Fibroblast of skin of left biceps (primary cell): ENCODE data around the gene MYF6.
A peak's percentile ranks its signal among the peaks of the same experiment; 100 is the strongest.
"Not testable (repeated sequence)": the region's sequence is repeated elsewhere in the genome, so short reads cannot be mapped to it uniquely, and the experiment has no call there.

Experiments
- DNase-seq, 2 experiments: peaks; one replicate each; pipeline ENCODE4 v3.0.0-alpha.2; 2013; ENCODE audit warnings: low read depth in 2 of 2

Gene MYF6

DNA sequence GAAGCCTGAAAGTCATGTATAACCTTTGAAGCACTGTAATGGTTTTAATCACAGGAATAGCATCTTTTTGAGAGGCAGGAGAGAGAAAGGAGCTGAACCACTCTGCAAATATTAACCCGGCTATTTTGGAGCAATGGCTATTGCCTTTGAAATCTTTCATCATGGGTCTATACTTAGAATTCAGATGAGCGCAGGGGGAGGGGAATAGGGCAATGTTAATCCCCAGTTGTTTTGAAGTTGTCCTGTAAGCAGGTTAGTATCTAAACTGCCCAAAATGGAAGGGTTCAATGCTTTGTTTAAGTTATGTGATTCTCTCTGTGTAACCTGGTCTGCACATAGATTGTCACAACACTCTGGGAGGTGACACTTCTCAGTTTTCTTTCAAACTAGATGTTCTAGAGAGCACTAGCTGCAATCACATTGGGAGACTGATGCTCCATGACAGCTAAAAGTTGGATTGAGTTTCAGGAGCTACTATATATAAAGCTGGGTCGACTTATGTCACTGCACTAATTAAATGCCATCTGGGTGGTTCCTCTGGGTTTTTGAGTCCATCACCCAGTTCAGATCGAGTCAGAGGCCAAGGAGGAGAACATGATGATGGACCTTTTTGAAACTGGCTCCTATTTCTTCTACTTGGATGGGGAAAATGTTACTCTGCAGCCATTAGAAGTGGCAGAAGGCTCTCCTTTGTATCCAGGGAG lies at the start of gene MYF6:
Gene MYF6, plus strand, starts transcription at position 509 of the 704 bp plus-strand sequence. Its CDS starts 86 bp downstream, at position 595.
- DNase-seq, result no peak

DNA sequence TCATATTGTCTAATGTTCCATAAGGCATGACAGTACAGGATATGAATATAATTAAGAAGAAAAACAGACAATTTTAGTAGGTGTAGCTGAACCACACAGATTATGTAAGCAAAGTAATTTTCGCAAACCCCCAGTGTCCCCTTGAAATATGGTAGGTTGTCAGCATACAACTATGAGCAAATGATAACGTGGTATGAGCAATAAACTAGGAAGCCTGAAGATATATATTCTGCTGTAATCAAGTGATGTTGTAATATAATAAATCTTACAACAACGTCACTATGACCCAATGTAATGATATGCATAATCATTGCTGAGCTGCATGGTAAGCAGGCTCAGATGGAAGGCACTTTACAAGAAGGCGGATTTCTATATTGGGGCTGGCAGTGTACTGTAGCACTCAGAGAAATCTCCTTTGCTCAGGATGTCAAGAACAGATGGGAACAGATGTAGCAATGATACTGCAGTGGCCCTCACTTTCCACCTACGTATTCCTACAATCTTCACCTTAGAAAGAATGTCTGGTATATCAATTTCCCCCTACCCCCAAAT lies 47.8 kb upstream of the MYF6 start:
- DNase-seq, result no peak

DNA sequence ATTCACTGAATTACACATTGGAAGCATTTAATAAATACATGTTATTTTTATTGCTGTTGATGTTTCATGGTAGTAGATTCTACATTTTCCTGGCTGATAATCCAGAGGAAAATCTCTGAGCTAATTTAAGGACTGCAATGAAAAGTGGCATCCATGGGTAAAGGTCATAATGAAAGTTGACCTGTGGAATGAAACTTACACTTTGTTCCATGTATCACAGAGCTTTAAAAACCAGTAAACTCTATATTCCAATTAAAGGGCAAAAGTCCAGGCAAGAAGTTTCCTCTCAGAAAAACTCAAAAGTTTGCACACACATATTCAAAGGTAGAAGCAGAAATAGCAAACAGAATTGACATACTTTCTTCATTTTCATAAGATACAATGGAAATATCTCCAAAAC lies 44.8 kb upstream of the MYF6 start:
- no peak for DNase-seq

DNA sequence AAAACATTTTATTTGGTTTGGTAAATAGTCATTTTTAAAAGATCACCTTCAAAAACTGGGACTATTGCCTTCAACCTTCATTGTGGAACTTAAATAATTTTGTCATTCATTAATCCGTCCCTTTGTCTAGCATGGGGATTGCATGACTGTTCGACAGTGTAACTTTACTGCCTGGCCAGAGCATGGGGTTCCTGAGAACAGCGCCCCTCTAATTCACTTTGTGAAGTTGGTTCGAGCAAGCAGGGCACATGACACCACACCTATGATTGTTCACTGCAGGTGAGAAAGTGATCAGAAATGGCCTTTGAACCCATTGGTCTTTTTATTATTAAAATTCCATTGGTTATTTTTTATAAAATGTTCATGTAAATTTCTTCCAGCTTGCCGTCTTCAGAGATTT lies 37.2 kb upstream of the MYF6 start:
- DNase-seq, result no peak

DNA sequence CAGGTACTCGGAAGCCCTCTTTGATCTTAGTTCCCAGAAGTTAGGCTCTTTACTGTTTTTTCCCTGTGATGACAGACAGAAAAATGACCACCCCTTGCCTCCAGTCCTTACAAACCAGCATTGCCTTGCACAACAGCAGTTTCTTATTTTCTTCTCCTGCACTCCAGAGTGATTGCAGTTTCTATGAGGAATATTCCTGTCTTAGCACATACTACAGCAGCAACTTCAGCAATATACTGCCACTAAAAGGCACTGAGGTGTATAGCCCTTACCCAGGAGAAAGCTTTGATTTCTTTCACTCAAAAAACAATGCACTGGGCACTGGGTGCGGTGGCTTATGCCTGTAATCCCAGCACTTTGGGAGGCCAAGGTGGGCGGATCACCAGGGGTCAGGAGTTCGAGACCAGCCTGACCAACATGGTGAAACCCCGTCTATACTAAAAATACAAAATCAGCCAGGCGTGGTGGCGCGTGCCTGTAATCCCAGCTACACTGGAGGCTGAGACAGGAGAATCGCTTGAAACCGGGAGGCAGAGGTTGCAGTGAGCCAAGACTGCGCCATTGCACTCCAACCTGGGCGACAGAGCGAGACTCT lies 31.3 kb upstream of the MYF6 start:
- not testable (repeated sequence) for DNase-seq

DNA sequence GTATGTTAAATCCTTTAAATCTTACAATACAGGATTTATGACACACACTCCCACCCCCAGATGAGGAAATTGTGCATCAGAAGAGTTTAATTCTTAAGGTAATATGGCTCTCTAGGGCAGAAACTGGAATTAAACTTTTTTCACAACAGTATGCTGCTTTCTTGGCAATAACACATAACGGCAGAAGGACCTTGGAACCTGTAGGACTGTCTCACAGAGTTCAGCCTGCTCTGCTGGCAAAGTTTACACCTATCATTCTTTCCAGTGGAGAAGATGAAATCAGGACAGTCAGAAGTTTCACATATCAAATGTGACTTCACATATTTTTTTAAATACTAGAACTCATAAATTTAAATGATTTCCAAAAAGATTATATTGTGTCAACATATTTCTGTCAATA lies 30.6 kb upstream of the MYF6 start:
- no peak for DNase-seq

DNA sequence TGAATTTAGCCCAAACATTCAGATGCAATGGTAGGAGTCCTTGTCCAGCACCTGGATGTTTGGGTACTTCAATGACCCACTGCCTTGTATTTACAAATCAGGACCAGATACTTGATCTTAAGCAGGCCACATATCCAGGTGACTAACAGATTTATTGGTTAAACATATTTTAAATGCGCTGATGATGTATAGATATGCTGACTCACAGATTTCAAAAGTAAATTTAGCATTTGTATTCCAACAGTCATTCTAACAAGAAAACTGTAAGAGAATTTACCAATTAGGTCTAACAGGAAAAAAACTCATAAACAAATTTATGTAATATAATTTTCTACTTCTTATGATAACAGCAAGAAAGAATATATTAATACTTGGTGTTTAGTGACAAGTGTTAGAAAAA lies 29.4 kb upstream of the MYF6 start:
- DNase-seq, result no peak

DNA sequence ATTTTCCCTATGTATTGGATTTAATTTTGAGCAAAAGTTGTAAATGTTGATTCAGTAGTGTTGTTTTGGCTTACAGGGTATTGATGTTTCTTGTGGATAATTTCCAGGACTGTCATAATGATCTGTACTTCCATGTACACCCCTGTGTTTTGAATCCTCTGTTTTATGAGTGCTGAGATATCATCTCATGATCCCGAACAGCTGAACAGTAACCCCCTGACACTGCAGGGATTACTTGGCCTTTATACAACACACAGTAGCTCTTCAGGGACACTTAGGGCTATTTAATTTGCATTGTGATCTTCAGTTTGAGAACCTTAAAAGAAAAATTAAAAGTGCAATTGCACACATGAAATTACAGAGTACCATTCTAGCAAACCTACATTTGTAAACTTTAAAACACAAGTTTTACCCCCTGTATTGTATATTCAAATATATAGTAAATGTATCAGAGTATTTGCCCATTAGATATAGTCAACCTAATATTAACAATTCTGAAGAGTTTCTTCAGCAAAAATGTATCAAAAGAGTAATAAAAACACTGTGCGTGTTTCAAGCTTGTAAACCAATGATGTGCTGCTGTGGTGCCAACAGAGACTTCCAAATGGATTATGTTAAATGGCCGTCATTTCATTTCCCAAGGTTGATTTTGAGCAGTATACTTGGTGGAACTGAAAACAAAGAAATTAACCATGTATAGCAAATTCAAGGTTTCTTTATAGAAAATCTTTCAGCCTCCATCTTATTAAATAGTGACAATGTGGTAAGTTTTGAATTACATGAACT lies 27.9 kb upstream of the MYF6 start:
- DNase-seq, result no peak

DNA sequence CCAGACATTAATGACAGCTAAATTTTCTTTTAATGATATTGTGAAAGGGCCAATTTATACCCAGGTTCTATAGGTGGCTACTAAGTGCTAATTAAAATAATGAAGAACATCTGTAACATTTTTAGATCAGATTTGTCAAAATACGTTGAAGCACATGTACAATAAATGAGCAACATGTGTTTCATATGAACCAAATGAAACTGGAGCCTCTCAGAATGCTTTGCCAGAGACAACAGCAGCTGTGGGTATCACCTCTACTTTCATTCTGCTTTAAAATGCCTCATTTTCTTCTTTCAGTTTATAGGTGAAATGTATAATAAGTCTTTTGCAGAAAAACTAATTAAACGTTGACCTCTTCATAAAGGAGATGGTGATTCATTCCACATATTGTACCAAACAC lies 26.1 kb upstream of the MYF6 start:
- no peak for DNase-seq

DNA sequence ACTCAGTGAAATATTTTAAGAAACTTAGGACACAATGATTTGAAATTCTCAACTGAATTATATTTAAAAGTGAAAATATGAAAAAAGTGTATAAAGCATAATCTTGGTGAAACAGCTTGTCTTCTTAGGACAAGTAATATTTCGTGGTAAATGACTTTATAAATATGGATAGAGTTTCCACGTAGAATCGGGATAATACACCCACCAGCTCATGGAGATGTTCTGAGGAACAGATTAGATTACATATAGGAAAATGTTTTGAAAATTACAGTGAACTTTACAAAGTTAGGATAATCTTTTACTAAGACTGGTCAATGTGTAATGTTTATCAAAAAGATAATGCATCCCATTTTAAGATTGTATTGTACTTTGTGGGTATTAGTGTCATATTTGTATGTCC lies 25.6 kb upstream of the MYF6 start:
- no peak for DNase-seq

DNA sequence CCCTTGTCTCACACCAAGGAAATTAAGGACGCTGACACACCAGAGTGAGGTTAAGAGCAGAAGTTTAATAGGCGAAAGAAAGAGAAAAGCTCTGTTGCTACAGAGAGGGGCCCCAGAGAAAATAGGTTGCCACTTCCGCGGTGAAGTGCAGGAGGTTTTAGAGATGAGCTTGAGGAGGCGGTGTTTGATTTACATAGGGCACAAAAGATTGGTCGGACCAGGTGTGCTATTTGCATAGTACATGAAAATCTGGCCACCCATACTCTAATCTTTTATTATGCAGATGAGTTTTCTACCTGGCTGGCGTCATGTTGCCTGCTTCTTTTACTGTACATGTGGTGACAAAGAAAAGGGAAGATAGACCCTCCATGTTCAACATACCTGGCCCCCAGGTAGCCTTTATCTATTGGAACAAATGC lies 23.3 kb upstream of the MYF6 start:
- DNase-seq, result no peak

DNA sequence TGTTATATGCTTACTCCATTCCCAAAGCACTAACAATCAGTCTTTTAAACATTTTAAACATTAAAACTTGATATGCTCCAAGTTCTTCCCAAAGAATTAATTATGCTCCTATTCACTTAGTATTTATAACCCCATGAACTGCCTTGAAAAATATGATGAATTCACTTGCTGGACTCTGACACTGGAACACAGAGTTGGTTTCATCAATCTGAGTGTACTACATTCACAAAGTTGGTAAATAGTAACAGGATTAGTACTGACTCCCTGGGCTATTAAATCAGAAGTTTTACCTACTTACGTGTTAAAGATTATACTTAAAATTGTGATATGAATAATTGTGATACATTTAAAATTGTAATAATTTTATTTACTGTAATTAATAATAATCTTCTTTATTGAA lies 17.3 kb upstream of the MYF6 start:
- no peak for DNase-seq

DNA sequence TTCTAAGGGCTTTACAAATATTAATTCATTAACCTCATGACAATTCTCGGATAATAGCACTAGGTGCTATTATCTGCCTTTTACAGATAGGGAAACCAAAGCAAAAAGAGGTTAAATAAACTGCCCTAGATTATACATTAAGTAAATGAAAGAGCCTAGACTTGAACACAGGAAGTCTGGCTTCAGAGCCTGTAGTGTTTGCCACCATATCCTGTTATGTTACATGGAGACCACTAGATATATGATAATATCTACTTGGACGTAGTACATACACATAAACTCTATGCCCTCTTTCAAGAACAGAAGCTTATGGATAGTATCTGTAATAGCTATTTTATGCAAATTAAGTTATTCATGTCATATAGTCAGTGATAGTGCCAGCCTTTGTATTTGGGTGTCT lies 16.9 kb upstream of the MYF6 start:
- DNase-seq, result no peak

DNA sequence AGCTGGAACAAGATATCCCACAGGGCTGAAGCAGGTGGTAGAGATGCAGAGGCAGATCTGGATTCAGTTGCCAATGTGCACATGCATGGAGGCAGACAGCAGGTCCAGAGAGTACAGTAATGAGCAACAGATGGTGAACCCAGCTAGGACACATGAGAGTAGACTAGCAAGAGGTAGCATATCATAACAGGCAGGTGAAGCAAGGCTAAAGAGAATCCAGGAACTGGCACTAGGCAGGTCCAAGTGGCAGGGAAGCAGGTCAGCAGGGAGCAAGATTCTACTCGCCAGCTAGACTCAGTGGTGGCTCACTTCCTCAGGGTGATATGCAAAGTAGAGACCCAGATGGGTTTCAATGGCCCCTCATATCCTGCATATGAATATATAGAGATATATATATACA lies 15.3 kb upstream of the MYF6 start:
- no peak for DNase-seq

DNA sequence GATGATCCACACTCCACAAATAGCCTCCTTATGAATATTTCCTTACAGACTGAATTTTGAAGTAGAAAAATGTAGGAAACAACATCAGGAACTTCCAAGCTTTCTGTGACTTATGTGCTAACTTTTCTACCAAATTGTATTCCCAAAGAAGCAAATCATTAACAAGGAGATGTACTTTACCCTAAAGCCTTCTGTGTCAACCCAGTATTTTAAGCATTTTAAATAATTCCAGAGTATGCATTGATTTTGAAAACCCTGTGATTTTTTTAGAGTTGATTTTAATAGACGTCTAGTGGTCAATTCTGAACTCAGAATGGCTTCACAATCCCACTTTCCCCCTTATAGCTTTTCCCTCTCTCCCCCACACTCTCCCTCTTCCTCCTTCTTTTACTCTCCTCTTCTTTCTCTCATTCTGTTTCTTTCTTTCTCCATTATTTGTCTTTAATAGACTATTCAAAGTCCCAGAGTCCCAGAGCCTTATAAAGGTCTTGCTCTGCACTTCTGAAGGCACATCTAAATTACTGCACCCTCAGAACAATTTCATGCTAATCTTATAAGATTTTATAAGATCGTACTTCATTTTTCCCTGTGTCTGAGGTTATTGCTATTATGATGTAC lies 10.1 kb upstream of the MYF6 start:
- no peak for DNase-seq

DNA sequence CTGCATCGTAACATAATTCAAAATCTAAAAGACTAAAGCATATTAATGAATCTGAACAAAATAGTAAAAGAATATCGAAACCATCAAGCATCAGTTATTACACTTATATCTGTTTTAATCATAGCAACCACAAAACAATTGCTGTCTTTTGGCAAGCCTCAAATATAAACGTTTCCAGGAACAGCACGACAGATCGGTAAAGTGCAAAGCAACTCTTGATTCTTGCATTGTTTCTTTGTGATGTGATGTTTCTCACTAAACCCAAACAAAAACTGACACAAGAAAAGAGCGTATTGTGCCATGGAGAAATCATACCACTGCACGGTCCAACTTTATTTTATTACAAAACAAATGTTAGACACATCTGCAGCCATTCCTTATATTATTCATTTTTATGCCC lies 9.2 kb upstream of the MYF6 start:
- no peak for DNase-seq

DNA sequence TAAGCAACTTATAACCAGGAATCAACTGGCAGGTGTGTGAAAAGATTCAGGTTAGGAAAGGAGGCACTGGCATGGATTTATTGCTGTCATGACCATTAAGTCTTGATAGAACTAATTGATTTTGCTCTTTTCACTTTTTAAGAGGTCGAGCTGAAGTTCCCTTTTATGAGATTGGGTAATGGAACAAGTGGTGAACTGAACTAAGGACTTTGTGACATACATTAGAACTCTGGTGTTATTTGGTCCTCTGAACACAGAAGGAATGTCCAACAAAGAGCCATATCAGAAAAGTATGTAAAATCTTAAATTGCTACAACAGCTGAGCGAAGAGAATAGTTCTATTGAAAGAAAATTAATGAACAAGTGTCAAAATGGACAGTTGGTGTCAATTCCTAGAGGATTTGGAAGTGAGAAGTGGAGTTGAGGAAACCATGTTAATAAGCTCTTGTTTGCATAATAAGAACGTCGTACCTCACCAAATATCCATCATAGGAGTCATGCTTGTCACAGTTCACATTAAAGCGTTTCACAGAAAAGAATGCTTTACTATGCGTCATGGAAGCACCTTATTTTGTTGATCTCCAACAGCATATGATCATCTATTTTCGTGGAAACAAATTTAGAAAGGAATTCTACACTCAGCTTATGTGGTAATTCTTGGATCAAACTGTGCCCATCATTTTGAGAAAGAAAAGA lies 8.4 kb upstream of the MYF6 start:
- no peak for DNase-seq

DNA sequence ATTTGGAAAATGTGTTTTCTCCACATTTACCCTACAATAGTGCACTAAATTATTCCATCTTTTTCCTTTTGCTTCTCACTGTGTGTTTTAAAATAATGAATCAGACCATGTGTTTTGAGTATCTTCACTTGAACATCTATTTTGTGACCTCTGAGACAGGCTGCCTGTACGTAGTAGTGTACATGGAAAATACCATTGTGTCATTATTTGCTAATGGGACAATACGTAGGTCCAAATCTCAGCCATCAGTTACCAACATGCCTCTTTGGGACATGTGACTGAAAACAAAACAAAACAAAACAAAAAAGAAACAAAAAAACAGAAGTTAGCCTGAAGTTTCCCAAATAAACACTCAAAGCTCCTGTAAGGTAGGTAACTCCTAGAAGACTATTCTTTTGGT lies 7.1 kb upstream of the MYF6 start:
- no peak for DNase-seq

DNA sequence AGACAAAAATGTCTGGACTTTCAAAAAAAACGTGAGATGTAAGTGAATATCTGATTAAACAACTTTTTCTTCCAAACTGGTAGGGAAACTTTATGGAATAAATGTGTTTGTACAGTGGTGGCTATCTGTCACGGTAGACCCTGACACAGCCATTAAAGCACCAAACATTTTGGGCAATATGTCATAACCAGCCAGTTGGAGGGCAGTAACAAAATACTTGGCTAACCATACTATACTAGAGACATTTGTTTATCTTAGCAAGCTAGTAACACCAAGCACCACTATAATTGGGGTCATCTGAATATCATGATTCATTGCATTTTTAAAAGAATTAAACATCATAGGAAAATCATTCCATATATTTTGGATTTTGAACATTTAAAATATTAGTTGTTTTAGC lies 6.0 kb upstream of the MYF6 start:
- DNase-seq, result no peak

DNA sequence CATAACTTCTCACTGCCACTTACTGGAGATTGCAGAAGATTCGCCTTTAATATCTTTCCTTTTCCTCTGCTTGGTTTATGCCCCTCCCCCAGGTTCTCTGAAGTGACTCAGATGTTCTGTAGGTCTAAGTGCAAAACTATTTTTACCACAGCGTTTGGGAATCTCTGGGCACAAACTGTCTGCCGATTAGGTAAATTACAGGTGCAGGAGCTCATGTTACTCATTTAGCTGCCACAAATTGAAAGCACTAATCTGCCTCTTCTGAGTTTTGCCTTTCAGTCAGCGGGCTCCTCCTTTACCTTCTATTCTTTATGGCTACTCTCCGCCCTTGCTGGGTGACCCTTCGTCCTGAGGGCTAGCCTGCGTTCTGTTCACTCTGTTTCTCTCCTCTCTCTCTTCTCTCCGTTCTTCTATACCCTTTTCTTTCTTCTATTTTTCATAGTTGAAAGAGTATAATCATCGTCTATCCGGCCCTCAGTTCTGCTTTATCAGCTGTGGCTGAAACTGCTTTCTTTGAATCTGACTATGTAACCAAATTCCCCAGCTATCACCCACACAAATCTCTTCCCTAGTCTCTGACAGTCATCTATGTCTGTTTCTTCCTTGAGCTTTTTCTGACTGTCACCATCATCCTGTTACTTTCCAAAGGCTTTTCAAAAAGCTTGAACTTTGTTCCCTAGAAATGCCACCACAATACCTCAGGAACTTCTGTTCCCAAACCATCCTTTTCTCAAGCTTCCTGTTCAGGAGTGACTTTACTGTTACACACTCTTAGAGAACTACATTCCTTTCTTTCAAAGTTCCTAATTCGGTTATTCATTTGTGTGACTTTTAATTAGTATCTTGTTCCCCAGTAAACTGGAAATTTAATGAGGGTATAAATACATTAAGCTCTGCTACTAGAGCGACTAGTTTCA lies 4.3 kb upstream of the MYF6 start:
- peak; percentile 33 to 46 for DNase-seq

DNA sequence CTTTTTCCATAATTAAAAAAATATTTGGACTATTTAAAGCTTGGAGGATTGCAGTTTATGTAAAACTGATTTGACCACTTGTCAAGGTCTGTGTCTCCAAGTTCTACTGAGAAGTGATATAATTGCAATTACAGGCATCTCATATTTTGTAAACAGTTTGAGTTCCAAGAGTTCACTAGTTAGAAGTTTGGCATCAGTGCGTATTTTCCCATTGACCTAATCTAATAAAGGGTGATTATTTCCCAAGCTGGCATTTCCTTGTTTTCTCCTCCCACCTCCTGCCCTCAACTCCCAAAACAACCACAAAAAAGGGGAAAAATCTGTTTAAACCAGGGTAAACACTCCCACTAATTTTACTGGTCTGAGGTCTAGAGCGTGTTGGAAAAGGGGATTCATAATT lies 3.0 kb upstream of the MYF6 start:
- no peak for DNase-seq
